ENCODE measurements around the gene GNAQ. TPM values are rescaled to one million over a fixed set of nuclear protein-coding genes. Genes with fewer than 3 reads are reported as not detected.
"Not testable (repeated sequence)": the region's sequence is repeated elsewhere in the genome, so short reads cannot be mapped to it uniquely, and the experiment has no call there.

The GNAQ gene
- polyA plus RNA-seq, 2 donors, result 11.3 to 12.8 TPM

- H3K27ac ChIP-seq (ENCODE audit: low read depth in 2 of 2, low read length in 1 of 2); H3K9me3 ChIP-seq (ENCODE audit: control insufficient read depth in 2 of 2, insufficient read depth in 1 of 2, low read depth in 1 of 2, low read length in 1 of 2); H3K27me3 ChIP-seq (ENCODE audit: control insufficient read depth in 1 of 2, insufficient read depth in 2 of 2, low read length in 2 of 2); H3K4me1 ChIP-seq (ENCODE audit: control insufficient read depth in 2 of 2, insufficient read depth in 2 of 2, low read length in 1 of 2); H3K36me3 ChIP-seq (ENCODE audit: control insufficient read depth in 2 of 2, insufficient read depth in 2 of 2, low read length in 1 of 2); H3K4me3 ChIP-seq (ENCODE audit: low read depth in 1 of 2, low read length in 2 of 2): not testable (repeated sequence)
- WGBS, 2 donors, result 80 to 94% methylated on average over 8 of the region's 8 CpGs
Observed at GRCh38 chr9:77881634-77882033, 150.0 kb downstream of the GNAQ start.

GRCh38 chr9:77881111-77881510, 150.5 kb downstream of the GNAQ start:
- Histone ChIP-seq H3K4me1 (ENCODE audit: control insufficient read depth in 2 of 2, insufficient read depth in 2 of 2, low read length in 1 of 2) (peaks cover 2 to 6% of the 10 kb centered on the region in 2 donors), H3K27me3 (ENCODE audit: control insufficient read depth in 1 of 2, insufficient read depth in 2 of 2, low read length in 2 of 2) (no peaks in the 10 kb centered on the region), H3K36me3 (ENCODE audit: control insufficient read depth in 2 of 2, insufficient read depth in 2 of 2, low read length in 1 of 2) (no peaks in the 10 kb centered on the region), H3K4me3 (ENCODE audit: low read depth in 1 of 2, low read length in 2 of 2) (no peak overlapping the region), H3K9me3 (ENCODE audit: control insufficient read depth in 2 of 2, insufficient read depth in 1 of 2, low read depth in 1 of 2, low read length in 1 of 2) (no peaks in the 10 kb centered on the region), H3K27ac (ENCODE audit: low read depth in 2 of 2, low read length in 1 of 2) (no peak overlapping the region)
- WGBS, 2 donors, result 79 to 83% methylated on average over 8 of the region's 8 CpGs

- no peak overlapping the region for H3K4me3 ChIP-seq (ENCODE audit: low read depth in 1 of 2, low read length in 2 of 2)
- H3K9me3 ChIP-seq (ENCODE audit: control insufficient read depth in 2 of 2, insufficient read depth in 1 of 2, low read depth in 1 of 2, low read length in 1 of 2), result no peaks in the 10 kb centered on the region
- peaks cover 2 to 6% of the 10 kb centered on the region in 2 donors for H3K4me1 ChIP-seq (ENCODE audit: control insufficient read depth in 2 of 2, insufficient read depth in 2 of 2, low read length in 1 of 2)
- no peak overlapping the region for H3K27ac ChIP-seq (ENCODE audit: low read depth in 2 of 2, low read length in 1 of 2)
- peaks cover 0 to 6% of the 10 kb centered on the region in 2 donors for H3K36me3 ChIP-seq (ENCODE audit: control insufficient read depth in 2 of 2, insufficient read depth in 2 of 2, low read length in 1 of 2)
- H3K27me3 ChIP-seq (ENCODE audit: control insufficient read depth in 1 of 2, insufficient read depth in 2 of 2, low read length in 2 of 2), result no peaks in the 10 kb centered on the region
- 42 to 50% methylated on average over 8 of the region's 8 CpGs for WGBS, 2 donors
Observed at GRCh38 chr9:77879437-77879943, 152.1 kb downstream of the GNAQ start.

GRCh38 chr9:77878793-77879192, 152.8 kb downstream of the GNAQ start:
- H3K36me3 ChIP-seq (ENCODE audit: control insufficient read depth in 2 of 2, insufficient read depth in 2 of 2, low read length in 1 of 2); H3K27me3 ChIP-seq (ENCODE audit: control insufficient read depth in 1 of 2, insufficient read depth in 2 of 2, low read length in 2 of 2); H3K4me3 ChIP-seq (ENCODE audit: low read depth in 1 of 2, low read length in 2 of 2); H3K27ac ChIP-seq (ENCODE audit: low read depth in 2 of 2, low read length in 1 of 2); H3K4me1 ChIP-seq (ENCODE audit: control insufficient read depth in 2 of 2, insufficient read depth in 2 of 2, low read length in 1 of 2); H3K9me3 ChIP-seq (ENCODE audit: control insufficient read depth in 2 of 2, insufficient read depth in 1 of 2, low read depth in 1 of 2, low read length in 1 of 2): not testable (repeated sequence)
- 83% methylated on average over 5 of the region's 5 CpGs for WGBS, 2 donors

GRCh38 chr9:77877976-77878375, 153.6 kb downstream of the GNAQ start:
- Histone ChIP-seq H3K27me3 (ENCODE audit: control insufficient read depth in 1 of 2, insufficient read depth in 2 of 2, low read length in 2 of 2) (no peaks in the 10 kb centered on the region), H3K9me3 (ENCODE audit: control insufficient read depth in 2 of 2, insufficient read depth in 1 of 2, low read depth in 1 of 2, low read length in 1 of 2) (no peaks in the 10 kb centered on the region), H3K4me3 (ENCODE audit: low read depth in 1 of 2, low read length in 2 of 2) (no peak overlapping the region), H3K36me3 (ENCODE audit: control insufficient read depth in 2 of 2, insufficient read depth in 2 of 2, low read length in 1 of 2) (peaks cover 0 to 6% of the 10 kb centered on the region in 2 donors), H3K4me1 (ENCODE audit: control insufficient read depth in 2 of 2, insufficient read depth in 2 of 2, low read length in 1 of 2) (peaks cover 0 to 2% of the 10 kb centered on the region in 2 donors), H3K27ac (ENCODE audit: low read depth in 2 of 2, low read length in 1 of 2) (no peak overlapping the region)
- 96 to 100% methylated on average over 1 of the region's 1 CpG for WGBS, 2 donors

DNA sequence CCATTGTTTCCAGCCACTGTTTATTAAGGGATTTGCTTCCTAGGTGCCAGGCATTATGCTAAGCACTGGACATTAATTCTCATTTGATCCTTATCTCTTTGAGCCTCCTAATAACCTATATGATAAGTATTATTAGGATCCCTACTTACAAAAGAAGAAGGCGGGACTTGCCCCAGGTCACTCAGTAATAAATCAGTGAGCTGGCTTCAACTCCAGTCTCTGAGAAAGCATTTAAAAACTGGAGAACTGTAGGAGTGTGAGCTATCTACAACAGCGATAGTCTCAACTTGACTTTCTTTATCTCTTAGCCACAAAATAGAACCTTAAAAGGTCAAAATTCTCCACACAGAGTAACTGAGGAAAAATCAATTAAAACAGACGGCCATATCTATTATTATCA, 155.0 kb downstream of the GNAQ start:
- Histone ChIP-seq H3K27me3 (ENCODE audit: control insufficient read depth in 1 of 2, insufficient read depth in 2 of 2, low read length in 2 of 2) (no peaks in the 10 kb centered on the region), H3K36me3 (ENCODE audit: control insufficient read depth in 2 of 2, insufficient read depth in 2 of 2, low read length in 1 of 2) (peaks cover 0 to 6% of the 10 kb centered on the region in 2 donors), H3K4me3 (ENCODE audit: low read depth in 1 of 2, low read length in 2 of 2) (no peak overlapping the region), H3K4me1 (ENCODE audit: control insufficient read depth in 2 of 2, insufficient read depth in 2 of 2, low read length in 1 of 2) (peaks cover 0 to 2% of the 10 kb centered on the region in 2 donors), H3K9me3 (ENCODE audit: control insufficient read depth in 2 of 2, insufficient read depth in 1 of 2, low read depth in 1 of 2, low read length in 1 of 2) (no peaks in the 10 kb centered on the region), H3K27ac (ENCODE audit: low read depth in 2 of 2, low read length in 1 of 2) (no peak overlapping the region)
- WGBS, 2 donors, result 59 to 72% methylated on average over 3 of the region's 3 CpGs

- no peak overlapping the region for H3K27ac ChIP-seq (ENCODE audit: low read depth in 2 of 2, low read length in 1 of 2)
- no peaks in the 10 kb centered on the region for H3K9me3 ChIP-seq (ENCODE audit: control insufficient read depth in 2 of 2, insufficient read depth in 1 of 2, low read depth in 1 of 2, low read length in 1 of 2)
- no peak overlapping the region for H3K4me3 ChIP-seq (ENCODE audit: low read depth in 1 of 2, low read length in 2 of 2)
- H3K36me3 ChIP-seq (ENCODE audit: control insufficient read depth in 2 of 2, insufficient read depth in 2 of 2, low read length in 1 of 2), result peaks cover 0 to 6% of the 10 kb centered on the region in 2 donors
- H3K4me1 ChIP-seq (ENCODE audit: control insufficient read depth in 2 of 2, insufficient read depth in 2 of 2, low read length in 1 of 2), result no peaks in the 10 kb centered on the region
- H3K27me3 ChIP-seq (ENCODE audit: control insufficient read depth in 1 of 2, insufficient read depth in 2 of 2, low read length in 2 of 2), result no peaks in the 10 kb centered on the region
- 16 to 32% methylated on average over 2 of the region's 2 CpGs for WGBS, 2 donors
Observed at GRCh38 chr9:77876091-77876490, 155.5 kb downstream of the GNAQ start.

GRCh38 chr9:77872863-77873262, 158.7 kb downstream of the GNAQ start:
- H3K27me3 ChIP-seq (ENCODE audit: control insufficient read depth in 1 of 2, insufficient read depth in 2 of 2, low read length in 2 of 2), result no peaks in the 10 kb centered on the region
- peaks cover 0 to 6% of the 10 kb centered on the region in 2 donors for H3K36me3 ChIP-seq (ENCODE audit: control insufficient read depth in 2 of 2, insufficient read depth in 2 of 2, low read length in 1 of 2)
- no peaks in the 10 kb centered on the region for H3K9me3 ChIP-seq (ENCODE audit: control insufficient read depth in 2 of 2, insufficient read depth in 1 of 2, low read depth in 1 of 2, low read length in 1 of 2)
- H3K4me1 ChIP-seq (ENCODE audit: control insufficient read depth in 2 of 2, insufficient read depth in 2 of 2, low read length in 1 of 2), result no peaks in the 10 kb centered on the region
- no peak overlapping the region for H3K27ac ChIP-seq (ENCODE audit: low read depth in 2 of 2, low read length in 1 of 2)
- H3K4me3 ChIP-seq (ENCODE audit: low read depth in 1 of 2, low read length in 2 of 2), result no peak overlapping the region
- WGBS, 2 donors, result 57 to 77% methylated on average over 3 of the region's 3 CpGs

- Histone ChIP-seq H3K4me3 (ENCODE audit: low read depth in 1 of 2, low read length in 2 of 2) (no peak overlapping the region), H3K27me3 (ENCODE audit: control insufficient read depth in 1 of 2, insufficient read depth in 2 of 2, low read length in 2 of 2) (no peaks in the 10 kb centered on the region), H3K4me1 (ENCODE audit: control insufficient read depth in 2 of 2, insufficient read depth in 2 of 2, low read length in 1 of 2) (no peaks in the 10 kb centered on the region), H3K27ac (ENCODE audit: low read depth in 2 of 2, low read length in 1 of 2) (no peak overlapping the region), H3K9me3 (ENCODE audit: control insufficient read depth in 2 of 2, insufficient read depth in 1 of 2, low read depth in 1 of 2, low read length in 1 of 2) (no peaks in the 10 kb centered on the region), H3K36me3 (ENCODE audit: control insufficient read depth in 2 of 2, insufficient read depth in 2 of 2, low read length in 1 of 2) (peaks cover 0 to 6% of the 10 kb centered on the region in 2 donors)
Observed at GRCh38 chr9:77872177-77872576, 159.4 kb downstream of the GNAQ start.

GRCh38 chr9:77871483-77871882, 160.1 kb downstream of the GNAQ start:
- Histone ChIP-seq H3K4me1 (ENCODE audit: control insufficient read depth in 2 of 2, insufficient read depth in 2 of 2, low read length in 1 of 2) (no peaks in the 10 kb centered on the region), H3K4me3 (ENCODE audit: low read depth in 1 of 2, low read length in 2 of 2) (no peak overlapping the region), H3K27ac (ENCODE audit: low read depth in 2 of 2, low read length in 1 of 2) (no peak overlapping the region), H3K27me3 (ENCODE audit: control insufficient read depth in 1 of 2, insufficient read depth in 2 of 2, low read length in 2 of 2) (no peaks in the 10 kb centered on the region), H3K36me3 (ENCODE audit: control insufficient read depth in 2 of 2, insufficient read depth in 2 of 2, low read length in 1 of 2) (peaks cover 0 to 6% of the 10 kb centered on the region in 2 donors), H3K9me3 (ENCODE audit: control insufficient read depth in 2 of 2, insufficient read depth in 1 of 2, low read depth in 1 of 2, low read length in 1 of 2) (no peaks in the 10 kb centered on the region)
- 92 to 93% methylated on average over 1 of the region's 1 CpG for WGBS, 2 donors
